GM11168 (cell line): ENCODE measurements around the gene CHPF2.

Experiments used
- in situ Hi-C: fragments of 300-500 bp; cut with MboI; formaldehyde crosslinking; loops from one replicate; pipeline ENCODE4 v1.12.0; 2022; ENCODE audit warnings: low sequenced_read_pairs; ENCODE audit not compliant: unreplicated experiment

CHPF2 gene

GRCh38 chr7:151232091-151232916 lies at the start of gene CHPF2:
TSS of gene CHPF2 (plus strand) at chr7:151232483. CDS start at chr7:151234012, 1,529 bp downstream.
- in situ Hi-C loops, result no loop called here

- in situ Hi-C loops, result no loop called here
These were observed 46.3 kb upstream of the CHPF2 start for GRCh38 chr7:151185762-151186639.

- in situ Hi-C loops, result no loop called here
These were observed 45.5 kb upstream of the CHPF2 start, which contains the start of gene ASB10 for GRCh38 chr7:151186640-151187408. TSS of gene ASB10 (minus strand) at chr7:151187250. CDS start at chr7:151187130, 120 bp downstream.

GRCh38 chr7:151187409-151188251 lies 44.7 kb upstream of the CHPF2 start:
- in situ Hi-C loops, result no loop called here

DNA sequence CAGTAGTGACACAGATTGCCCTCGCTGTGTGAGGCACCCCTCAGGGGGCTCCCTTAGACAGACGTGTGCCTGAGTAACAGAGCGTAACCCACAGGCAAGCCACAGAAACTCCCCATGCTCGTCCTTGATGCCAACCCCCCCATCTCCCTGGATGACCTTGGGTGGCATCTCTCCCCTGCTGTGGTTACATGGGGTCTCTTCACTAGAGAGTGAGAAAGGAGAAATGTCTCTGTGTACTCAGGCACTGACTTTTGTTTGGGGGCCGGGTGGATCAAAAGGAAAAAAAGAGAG lies 44.1 kb upstream of the CHPF2 start:
- in situ Hi-C loops, result no loop called here

GRCh38 chr7:151189038-151189437 lies 43.2 kb upstream of the CHPF2 start:
- in situ Hi-C loops, result no loop called here

- in situ Hi-C loops, result no loop called here
These were observed 40.7 kb upstream of the CHPF2 start for GRCh38 chr7:151191544-151191943.

DNA sequence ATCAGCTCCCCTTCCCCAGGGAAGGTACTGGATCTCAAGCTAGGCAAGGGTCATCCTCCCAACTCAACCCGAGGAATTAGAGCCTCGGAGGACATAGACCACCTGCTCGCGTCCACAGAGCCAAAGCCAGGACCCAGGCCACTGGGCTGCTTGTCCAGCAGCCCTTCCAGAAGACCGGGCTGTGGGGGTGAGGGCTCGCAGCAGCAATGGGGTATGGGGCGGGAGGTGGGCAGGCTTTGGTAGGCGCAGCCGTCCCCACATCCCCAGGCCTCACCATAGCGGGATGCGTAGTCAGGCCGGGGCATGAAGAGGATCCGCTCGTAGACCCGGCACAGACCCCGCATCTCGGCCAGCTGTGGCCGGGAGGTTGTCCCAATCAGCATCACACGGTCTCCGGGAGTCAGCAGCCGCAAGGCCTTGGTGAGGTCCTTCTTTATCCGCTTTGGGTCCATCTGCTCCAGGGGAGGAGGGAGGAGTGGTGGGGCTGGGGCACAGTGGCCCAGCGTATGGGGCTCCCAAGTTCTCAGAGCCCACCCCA lies 40.2 kb upstream of the CHPF2 start:
- in situ Hi-C loops, result no loop called here

DNA sequence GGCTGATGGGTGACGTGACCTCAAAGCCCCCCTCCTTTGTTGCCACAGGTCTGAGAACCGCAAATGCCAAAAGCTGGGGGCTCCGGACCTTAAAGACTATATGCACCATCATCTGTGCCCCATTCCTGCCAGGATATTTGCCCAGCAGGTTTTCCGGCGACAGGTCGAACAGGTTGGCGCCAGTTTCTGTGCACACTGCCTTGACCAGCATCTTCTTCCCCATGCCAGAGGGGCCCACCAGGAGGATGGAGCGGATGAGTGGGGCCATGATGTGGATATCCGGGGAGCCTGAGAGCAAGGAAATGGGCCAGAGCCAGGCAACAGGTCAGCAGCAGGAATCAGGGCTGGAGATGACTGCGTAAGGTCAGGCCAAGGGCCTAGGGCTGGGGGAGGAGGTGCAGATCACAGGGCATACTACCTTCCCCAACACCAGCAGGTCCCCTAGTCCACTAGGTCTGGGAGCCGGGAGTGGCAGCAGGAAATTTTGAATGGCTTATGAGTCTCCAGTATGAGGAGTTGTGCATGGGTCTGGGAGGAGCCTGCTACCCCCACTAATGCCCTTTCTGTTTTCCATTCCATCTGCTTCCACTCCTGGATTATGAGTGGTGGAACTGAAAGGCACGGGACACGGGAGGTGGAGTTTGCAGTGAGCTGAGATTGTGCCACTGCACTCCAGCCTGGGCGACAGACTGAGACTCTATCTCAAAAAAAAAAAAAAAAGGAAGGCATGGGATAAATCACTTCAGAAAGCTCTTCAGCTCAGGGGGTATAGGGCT lies 38.9 kb upstream of the CHPF2 start:
- in situ Hi-C loops, result no loop called here

- in situ Hi-C loops, result no loop called here
These were observed 38.1 kb upstream of the CHPF2 start for GRCh38 chr7:151194188-151194587.

DNA sequence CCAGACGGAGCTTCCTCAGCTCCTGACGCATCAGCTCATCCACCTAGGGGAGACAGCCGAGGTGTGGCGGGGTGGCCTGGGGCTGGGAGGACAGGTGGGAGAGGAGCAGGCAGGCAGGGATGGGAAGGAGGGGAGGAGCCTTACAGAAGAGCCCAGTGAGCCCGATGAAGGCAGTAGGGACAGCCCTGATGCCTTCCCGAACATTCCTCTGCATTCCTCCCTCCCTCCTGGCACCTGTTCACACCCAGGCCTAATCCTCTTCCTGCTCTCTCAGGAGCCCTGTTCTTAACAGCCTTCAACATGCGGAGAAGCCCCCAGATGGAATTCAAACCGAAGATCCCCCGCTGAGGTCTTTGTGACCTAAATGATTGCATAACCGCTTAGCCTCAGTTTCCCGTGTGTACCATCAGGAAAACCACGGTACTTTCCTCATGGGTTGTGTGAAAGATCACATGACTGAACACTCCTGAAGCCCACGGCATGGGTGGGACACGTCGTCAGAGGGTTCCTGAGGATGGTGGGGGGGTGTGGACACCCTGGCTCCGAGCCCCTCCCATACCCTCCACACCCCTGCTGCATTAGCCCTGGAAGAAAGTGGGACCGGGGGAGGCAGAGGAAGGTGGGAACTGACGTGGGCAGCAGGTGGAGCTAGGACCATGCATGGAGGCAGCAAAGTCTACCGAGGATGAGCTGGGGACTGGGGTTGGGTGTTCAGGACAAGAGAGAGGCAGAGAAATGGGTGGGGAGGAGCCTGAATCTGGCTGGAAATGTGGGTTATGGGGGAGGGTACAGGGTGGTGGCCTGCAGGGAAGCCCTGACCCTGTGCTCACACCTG lies 36.5 kb upstream of the CHPF2 start:
- in situ Hi-C loops, result no loop called here

- in situ Hi-C loops, result no loop called here
These were observed 34.4 kb upstream of the CHPF2 start for GRCh38 chr7:151197932-151198331.

DNA sequence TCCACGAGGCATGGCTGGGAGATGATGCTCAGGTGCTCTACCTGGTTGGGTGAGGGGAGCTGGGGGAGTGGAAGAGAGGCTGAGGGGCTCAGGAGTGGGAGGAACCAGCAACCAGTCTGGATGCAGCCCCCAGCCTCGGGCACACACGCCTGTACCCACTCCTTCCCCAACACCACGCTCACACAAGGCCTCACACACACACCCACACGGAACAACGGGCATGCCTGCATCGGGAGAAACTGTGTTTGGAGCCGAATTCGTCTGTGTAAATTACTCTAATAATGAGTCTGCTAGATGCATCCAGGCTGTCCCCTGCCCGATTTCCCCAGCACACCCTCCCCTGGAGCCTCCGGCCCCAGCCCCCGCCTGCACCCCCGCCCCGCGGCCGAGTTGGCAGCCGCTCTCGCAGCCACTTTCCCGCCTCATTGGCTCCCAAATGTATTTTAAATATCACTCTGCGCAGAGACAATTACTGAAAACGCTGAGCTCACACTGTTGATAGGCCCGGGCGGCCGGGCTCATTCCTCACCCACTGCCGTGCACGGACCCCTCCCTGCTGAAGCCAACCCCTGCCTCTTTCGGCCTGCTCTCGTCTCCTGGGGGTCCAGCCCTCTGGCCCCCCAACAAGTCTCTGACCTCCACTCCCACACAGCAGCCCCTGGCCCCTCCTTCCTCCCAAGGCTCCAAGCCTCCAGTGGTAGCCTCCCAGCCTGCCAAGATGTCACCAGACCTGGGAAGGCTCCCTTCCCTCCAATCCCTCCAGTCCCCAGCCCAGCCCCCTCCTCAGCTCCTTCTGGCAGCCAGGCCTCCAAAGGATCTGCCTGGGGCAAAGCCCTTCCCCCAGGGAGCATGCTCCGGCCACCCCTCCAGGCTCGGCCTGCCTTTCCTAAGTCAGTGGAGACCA lies 33.1 kb upstream of the CHPF2 start:
- in situ Hi-C loops, result no loop called here

- in situ Hi-C loops, result no loop called here
These were observed 30.9 kb upstream of the CHPF2 start for GRCh38 chr7:151201344-151201743.

DNA sequence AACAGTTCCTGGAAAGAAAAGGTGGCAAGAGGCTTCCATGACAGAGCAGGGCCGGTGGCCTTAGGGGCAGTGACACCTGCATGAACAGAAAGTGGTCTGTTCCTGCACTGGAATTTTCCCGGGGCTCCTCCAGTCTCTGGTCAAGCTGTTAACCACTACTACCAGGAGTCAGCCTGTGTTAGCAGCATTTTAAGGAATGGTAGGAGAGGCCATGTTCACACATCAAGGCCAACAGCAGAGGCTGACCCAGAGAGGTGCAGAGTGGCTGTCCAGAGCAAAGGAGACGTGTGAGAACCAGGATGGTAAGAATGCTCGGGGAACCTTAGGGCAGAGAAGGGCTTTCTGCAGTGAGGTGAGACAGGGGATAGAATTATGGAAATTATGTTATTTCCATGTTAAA lies 30.5 kb upstream of the CHPF2 start:
- in situ Hi-C loops, result no loop called here

DNA sequence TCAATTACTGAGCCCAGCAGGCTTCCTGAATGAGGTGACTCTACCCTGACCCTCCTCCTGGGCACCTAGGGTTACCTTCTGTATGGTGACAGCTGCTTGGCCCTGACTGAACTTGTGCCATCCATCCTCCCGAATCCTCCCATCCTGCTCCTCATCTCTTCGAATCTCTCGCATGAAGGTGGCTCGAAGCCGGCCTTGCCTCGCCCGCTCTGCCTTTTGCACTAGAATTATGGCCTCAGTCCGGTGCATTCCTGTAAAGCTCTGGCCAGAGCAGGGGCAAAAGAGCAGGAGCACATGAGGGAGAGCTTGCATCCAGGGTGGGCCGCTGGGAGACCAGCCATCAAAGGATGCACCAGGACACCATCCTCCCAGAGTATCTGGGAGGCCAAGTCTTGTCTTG lies 29.4 kb upstream of the CHPF2 start:
- in situ Hi-C loops, result no loop called here
